CD14-positive monocyte (primary cell): ENCODE results near the gene MAIP1. TPM values are rescaled to one million over a fixed set of nuclear protein-coding genes. Genes with fewer than 3 reads are reported as not detected.

ENCODE experiments used
- DNase-seq, 3 donors: peaks; one replicate each; pipeline ENCODE4 v3.0.0-alpha.2; 2011 to 2022
- H2AFZ ChIP-seq: 2 replicates; pipeline ENCODE4 v1.6.0; 2012; ENCODE audit warnings: mild to moderate bottlenecking, low read depth, low read length, inconsistent platforms; ENCODE audit not compliant: insufficient read depth, poor library complexity, severe bottlenecking
- H3K27ac ChIP-seq, 2 donors: 1 replicate in 1 of 2; 2 replicates in 1 of 2; pipeline ENCODE4 v1.5.1; 2012 to 2013; ENCODE audit warnings: low read length in 2 of 2, control low read depth in 1 of 2, inconsistent platforms in 1 of 2, low read depth in 1 of 2, mild to moderate bottlenecking in 1 of 2
- H3K27me3 ChIP-seq, 2 donors: one replicate each; pipeline versions ENCODE4 v1.6.0 to v1.6.1; 2011 to 2013; ENCODE audit warnings: low read length in 2 of 2; ENCODE audit not compliant: control insufficient read depth in 2 of 2, insufficient read depth in 2 of 2
- H3K36me3 ChIP-seq, 2 donors: replicated peaks in 1 of 2; 1 replicate in 1 of 2; 2 replicates in 1 of 2; pipeline versions ENCODE4 v1.5.1 to v1.6.1; 2012 to 2013; ENCODE audit warnings: low read length in 2 of 2, control low read depth in 1 of 2, inconsistent platforms in 1 of 2, mild to moderate bottlenecking in 1 of 2; ENCODE audit not compliant: insufficient read depth in 2 of 2, control insufficient read depth in 1 of 2
- H3K4me1 ChIP-seq, 2 donors: 1 replicate in 1 of 2; 2 replicates in 1 of 2; pipeline versions ENCODE4 v1.5.1 to v1.6.1; 2012 to 2013; ENCODE audit warnings: low read length in 2 of 2, control low read depth in 1 of 2, inconsistent platforms in 1 of 2, mild to moderate bottlenecking in 1 of 2, moderate library complexity in 1 of 2; ENCODE audit not compliant: insufficient read depth in 2 of 2, control insufficient read depth in 1 of 2
- H3K4me2 ChIP-seq: replicated peaks from 2 replicates; pipeline ENCODE3; 2012; ENCODE audit warnings: low read length, moderate library complexity, mild to moderate bottlenecking; ENCODE audit not compliant: poor library complexity, severe bottlenecking; ENCODE audit errors: extremely low read depth
- H3K4me3 ChIP-seq, 3 experiments: fragments of 200-600 bp in 1 of 3; sonication (generic) in 1 of 3; replicated peaks in 1 of 3; 1 replicate in 2 of 3; 2 replicates in 1 of 3; pipeline ENCODE4 v1.5.1; 2011 to 2013; ENCODE audit warnings: low read length in 3 of 3, mild to moderate bottlenecking in 3 of 3, control low read depth in 2 of 3, low read depth in 2 of 3, inconsistent platforms in 1 of 3, moderate library complexity in 1 of 3
- H3K79me2 ChIP-seq: 2 replicates; pipeline ENCODE4 v1.6.0; 2012; ENCODE audit warnings: mild to moderate bottlenecking, control low read depth, inconsistent platforms, low read length, moderate library complexity; ENCODE audit not compliant: insufficient read depth
- H3K9ac ChIP-seq: 2 replicates; pipeline ENCODE4 v1.6.0; 2017; ENCODE audit warnings: low read length, mild to moderate bottlenecking; ENCODE audit not compliant: insufficient read depth, poor library complexity, severe bottlenecking
- H3K9me3 ChIP-seq, 2 donors: replicated peaks in 1 of 2; 1 replicate in 1 of 2; 2 replicates in 1 of 2; pipeline versions ENCODE4 v1.5.1 to v1.6.1; 2012 to 2013; ENCODE audit warnings: low read length in 2 of 2, control low read depth in 1 of 2; ENCODE audit not compliant: control insufficient read depth in 1 of 2, insufficient read depth in 1 of 2
- H4K20me1 ChIP-seq: 2 replicates; pipeline ENCODE4 v1.6.0; 2012; ENCODE audit warnings: mild to moderate bottlenecking, low read length, control low read depth, moderate library complexity; ENCODE audit not compliant: insufficient read depth
- H3K27ac Mint-ChIP-seq, 7 donors: one replicate each; pipeline ENCODE4 v1.8.0; 2020; ENCODE audit warnings: mild to moderate bottlenecking in 7 of 7, mixed read lengths in 7 of 7, moderate library complexity in 6 of 7, inconsistent platforms in 2 of 7
- H3K27me3 Mint-ChIP-seq, 3 donors: one replicate each; pipeline ENCODE4 v1.8.0; 2021 to 2022; ENCODE audit warnings: low read depth in 3 of 3, mild to moderate bottlenecking in 3 of 3, mixed read lengths in 3 of 3, moderate library complexity in 3 of 3, inconsistent platforms in 1 of 3
- H3K36me3 Mint-ChIP-seq, 2 donors: one replicate each; pipeline ENCODE4 v1.8.0; 2020; ENCODE audit warnings: mixed read lengths in 2 of 2, inconsistent platforms in 1 of 2, mild to moderate bottlenecking in 1 of 2
- H3K4me1 Mint-ChIP-seq: one replicate; pipeline ENCODE4 v1.8.0; 2020; ENCODE audit warnings: mild to moderate bottlenecking, mixed read lengths
- H3K4me3 Mint-ChIP-seq, 2 donors: one replicate each; pipeline ENCODE4 v1.8.0; 2020; ENCODE audit warnings: mild to moderate bottlenecking in 2 of 2, mixed read lengths in 2 of 2, moderate library complexity in 1 of 2
- H3K9me3 Mint-ChIP-seq, 7 donors: one replicate each; pipeline ENCODE4 v1.8.0; 2020 to 2022; ENCODE audit warnings: mixed read lengths in 7 of 7, mild to moderate bottlenecking in 6 of 7, moderate library complexity in 6 of 7, inconsistent platforms in 2 of 7
- WGBS: methylation state at CpG from one replicate; pipeline ENCODE4 v1.1.5; 2013; ENCODE audit warnings: missing lambda C conversion rate; ENCODE audit not compliant: insufficient coverage; 5-methylcytosine and 5-hydroxymethylcytosine counted together
- intact Hi-C, 2 donors: fragments of 100-400 bp; cut with micrococcal nuclease; formaldehyde crosslinking; loops; one replicate each; pipeline versions ENCODE4 v1.15.0 to v1.15.1; 2023
- polyA plus RNA-seq, 3 donors: library from polyadenylated mRNA; depleted of rRNA in 1 of 3; unstranded in 2 of 3; stranded (reverse) in 1 of 3; fragments of 300-500 nt in 2 of 3; fragments of >200 nt in 1 of 3; fragmentation: Illumina TruSeq in 2 of 3; gene quantifications; 1 replicate in 2 of 3; 2 replicates in 1 of 3; pipeline ENCODE4 v1.2.3, GENCODE V29; 2012 to 2021
- TF ChIP-seq, protein P1 (sequence below): fragments of 200-600 bp; IDR thresholded peaks from one replicate; pipeline ENCODE4 v1.8.0; 2022; ENCODE audit warnings: antibody characterized with exemption, mild to moderate bottlenecking

The MAIP1 gene
- polyA plus RNA-seq, 3 donors, result 2.6 to 13.3 (median 7.6) TPM

DNA sequence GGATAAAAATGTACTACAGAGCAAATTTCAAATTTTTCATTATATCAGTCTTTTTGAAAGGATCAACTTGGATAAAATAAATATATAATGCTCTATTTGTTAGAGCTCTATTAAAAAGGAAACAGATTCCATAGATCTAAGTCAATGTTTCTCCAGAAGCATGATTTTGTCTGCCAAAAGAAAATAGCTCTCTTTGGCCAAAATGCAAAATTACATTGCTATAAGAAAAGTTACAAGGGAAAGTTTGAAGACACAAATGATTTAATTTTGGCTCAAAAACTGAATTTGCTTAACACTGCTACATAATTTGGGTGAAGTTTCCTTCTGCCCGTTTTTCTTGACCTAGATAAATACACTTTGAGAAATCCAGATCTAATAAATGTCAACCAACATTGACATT, 28.6 kb upstream of the MAIP1 start:
- Histone ChIP-seq H3K27me3 (no peaks in the 10 kb centered on the region), H3K9ac (no peak overlapping the region), H3K4me1 (peaks cover 0 to 4% of the 10 kb centered on the region in 2 donors), H3K36me3 (peaks cover 30 to 60% of the 10 kb centered on the region in 2 donors), H3K79me2 (peaks cover 42% of the 10 kb centered on the region), H3K4me2 (no peak overlapping the region), H2AFZ (no peak overlapping the region), H3K27ac (no peak overlapping the region), H4K20me1 (peaks cover 16% of the 10 kb centered on the region), H3K9me3 (no peaks in the 10 kb centered on the region), H3K4me3 (no peak overlapping the region)
- Mint-ChIP-seq H3K9me3 (no peaks in the 10 kb centered on the region), H3K27me3 (peaks cover 0 to 2% (median 0%) of the 10 kb centered on the region in 3 donors), H3K36me3 (peaks cover 39 to 59% of the 10 kb centered on the region in 2 donors), H3K4me1 (peaks cover 10% of the 10 kb centered on the region), H3K27ac (no peak overlapping the region), H3K4me3 (no peak overlapping the region)
- WGBS, result no CpG with 5 or more reads among the region's 1 CpG
- no peak for DNase-seq
- TF ChIP-seq, protein P1, sequence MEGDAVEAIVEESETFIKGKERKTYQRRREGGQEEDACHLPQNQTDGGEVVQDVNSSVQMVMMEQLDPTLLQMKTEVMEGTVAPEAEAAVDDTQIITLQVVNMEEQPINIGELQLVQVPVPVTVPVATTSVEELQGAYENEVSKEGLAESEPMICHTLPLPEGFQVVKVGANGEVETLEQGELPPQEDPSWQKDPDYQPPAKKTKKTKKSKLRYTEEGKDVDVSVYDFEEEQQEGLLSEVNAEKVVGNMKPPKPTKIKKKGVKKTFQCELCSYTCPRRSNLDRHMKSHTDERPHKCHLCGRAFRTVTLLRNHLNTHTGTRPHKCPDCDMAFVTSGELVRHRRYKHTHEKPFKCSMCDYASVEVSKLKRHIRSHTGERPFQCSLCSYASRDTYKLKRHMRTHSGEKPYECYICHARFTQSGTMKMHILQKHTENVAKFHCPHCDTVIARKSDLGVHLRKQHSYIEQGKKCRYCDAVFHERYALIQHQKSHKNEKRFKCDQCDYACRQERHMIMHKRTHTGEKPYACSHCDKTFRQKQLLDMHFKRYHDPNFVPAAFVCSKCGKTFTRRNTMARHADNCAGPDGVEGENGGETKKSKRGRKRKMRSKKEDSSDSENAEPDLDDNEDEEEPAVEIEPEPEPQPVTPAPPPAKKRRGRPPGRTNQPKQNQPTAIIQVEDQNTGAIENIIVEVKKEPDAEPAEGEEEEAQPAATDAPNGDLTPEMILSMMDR, result no peak
- intact Hi-C loops, result no loop called here

GRCh38 chr2:199928226-199928625, 27.2 kb upstream of the MAIP1 start:
- peaks cover 28% of the 10 kb centered on the region for H3K79me2 ChIP-seq
- H3K4me1 Mint-ChIP-seq, result no peaks in the 10 kb centered on the region
- H3K27me3 ChIP-seq, result no peaks in the 10 kb centered on the region
- TF ChIP-seq, protein P1, result no peak
- H3K9me3 Mint-ChIP-seq, result no peaks in the 10 kb centered on the region
- H3K4me3 ChIP-seq, result no peak overlapping the region
- H3K4me3 Mint-ChIP-seq, result no peak overlapping the region
- peaks cover 44 to 70% of the 10 kb centered on the region in 2 donors for H3K36me3 ChIP-seq
- no peak overlapping the region for H3K9ac ChIP-seq
- 100% methylated on average over 2 of the region's 2 CpGs for WGBS
- no peaks in the 10 kb centered on the region for H3K9me3 ChIP-seq
- no peak for DNase-seq
- H4K20me1 ChIP-seq, result peaks cover 6% of the 10 kb centered on the region
- intact Hi-C loops, result no loop called here
- H3K27ac ChIP-seq, result no peak overlapping the region
- H3K36me3 Mint-ChIP-seq, result peaks cover 48 to 62% of the 10 kb centered on the region in 2 donors
- no peak overlapping the region for H3K27ac Mint-ChIP-seq
- no peak overlapping the region for H3K4me2 ChIP-seq
- no peaks in the 10 kb centered on the region for H3K27me3 Mint-ChIP-seq
- H3K4me1 ChIP-seq, result no peaks in the 10 kb centered on the region
- no peak overlapping the region for H2AFZ ChIP-seq
